Ascending aorta (tissue), 2 donors: ENCODE results near the gene SETMAR. TPM values are rescaled to one million over a fixed set of nuclear protein-coding genes. Genes with fewer than 3 reads are reported as not detected.

Experiments
- DNase-seq, 2 donors: peaks; one replicate each; pipeline ENCODE4 v3.0.0-alpha.2; 2019; ENCODE audit warnings: low spot score in 2 of 2
- H3K27ac ChIP-seq, 2 donors: fragments of 200-600 bp; sonication (generic); one replicate each; pipeline ENCODE4 v1.5.1; 2016 to 2017; ENCODE audit warnings: mild to moderate bottlenecking in 1 of 2
- H3K27me3 ChIP-seq: fragments of 200-600 bp; sonication (generic); one replicate; pipeline ENCODE4 v1.5.1; 2017
- H3K36me3 ChIP-seq, 2 donors: fragments of 200-600 bp; sonication (generic); one replicate each; pipeline ENCODE4 v1.5.1; 2016
- H3K4me1 ChIP-seq, 2 donors: fragments of 200-600 bp; sonication (generic); one replicate each; pipeline ENCODE4 v1.5.1; 2016 to 2017; ENCODE audit warnings: mild to moderate bottlenecking in 1 of 2
- H3K4me3 ChIP-seq, 2 donors: fragments of 200-600 bp; sonication (generic); one replicate each; pipeline ENCODE4 v1.5.1; 2016 to 2017; ENCODE audit warnings: mild to moderate bottlenecking in 1 of 2
- H3K9me3 ChIP-seq, 2 donors: fragments of 200-600 bp; sonication (generic); one replicate each; pipeline ENCODE4 v1.5.1; 2016
- intact Hi-C: fragments of 100-400 bp; cut with DNase I; formaldehyde crosslinking; loops from one replicate; pipeline ENCODE4 v1.15.1; 2023
- total RNA-seq: library from RNA; depleted of rRNA; stranded (reverse); fragments of >200 nt; gene quantifications from one replicate; pipeline ENCODE4 v1.1.0, GENCODE V29; 2016
- TF ChIP-seq, protein P1 (sequence below), 3 experiments: fragments of 200-600 bp in 2 of 3; fragments of 450-650 bp in 1 of 3; sonication (generic) in 2 of 3; IDR thresholded peaks; one replicate each; pipeline ENCODE4 v1.5.1; 2016 to 2019; ENCODE audit warnings: antibody characterized with exemption in 3 of 3, mild to moderate bottlenecking in 1 of 3, moderate library complexity in 1 of 3

SETMAR gene
- total RNA-seq, 1 donor from 2014 or later, result 13.6 TPM

DNA sequence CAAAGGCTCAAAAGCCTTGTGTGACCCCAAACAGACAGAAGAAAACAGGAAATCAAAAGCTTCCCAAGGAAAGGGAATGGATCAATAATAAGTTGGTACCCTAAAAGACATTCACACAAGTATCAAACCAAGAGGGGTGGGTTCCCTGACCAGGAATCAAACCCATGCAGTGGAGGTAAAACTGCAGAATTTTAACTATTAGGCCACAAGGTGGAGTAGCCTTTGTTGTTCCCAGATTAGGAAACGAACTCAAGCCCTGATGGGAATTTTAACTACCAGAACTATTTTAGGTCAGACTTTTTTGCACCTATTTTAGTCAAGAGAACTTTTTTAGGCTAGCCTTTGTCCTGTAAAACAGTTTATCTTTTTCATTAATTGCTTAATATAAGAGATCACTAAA is 31.4 kb downstream of the SETMAR start:
- H3K27ac ChIP-seq, result no peak overlapping the region
- intact Hi-C loops, result no loop called here
- TF ChIP-seq, protein P1, sequence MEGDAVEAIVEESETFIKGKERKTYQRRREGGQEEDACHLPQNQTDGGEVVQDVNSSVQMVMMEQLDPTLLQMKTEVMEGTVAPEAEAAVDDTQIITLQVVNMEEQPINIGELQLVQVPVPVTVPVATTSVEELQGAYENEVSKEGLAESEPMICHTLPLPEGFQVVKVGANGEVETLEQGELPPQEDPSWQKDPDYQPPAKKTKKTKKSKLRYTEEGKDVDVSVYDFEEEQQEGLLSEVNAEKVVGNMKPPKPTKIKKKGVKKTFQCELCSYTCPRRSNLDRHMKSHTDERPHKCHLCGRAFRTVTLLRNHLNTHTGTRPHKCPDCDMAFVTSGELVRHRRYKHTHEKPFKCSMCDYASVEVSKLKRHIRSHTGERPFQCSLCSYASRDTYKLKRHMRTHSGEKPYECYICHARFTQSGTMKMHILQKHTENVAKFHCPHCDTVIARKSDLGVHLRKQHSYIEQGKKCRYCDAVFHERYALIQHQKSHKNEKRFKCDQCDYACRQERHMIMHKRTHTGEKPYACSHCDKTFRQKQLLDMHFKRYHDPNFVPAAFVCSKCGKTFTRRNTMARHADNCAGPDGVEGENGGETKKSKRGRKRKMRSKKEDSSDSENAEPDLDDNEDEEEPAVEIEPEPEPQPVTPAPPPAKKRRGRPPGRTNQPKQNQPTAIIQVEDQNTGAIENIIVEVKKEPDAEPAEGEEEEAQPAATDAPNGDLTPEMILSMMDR (IDR thresholded peaks at IDR 0.05), result no peak
- H3K9me3 ChIP-seq, result no peaks in the 10 kb centered on the region
- no peak overlapping the region for H3K4me3 ChIP-seq
- no peak for DNase-seq
- no peaks in the 10 kb centered on the region for H3K27me3 ChIP-seq
- H3K36me3 ChIP-seq, result no peaks in the 10 kb centered on the region
- no peaks in the 10 kb centered on the region for H3K4me1 ChIP-seq

DNA sequence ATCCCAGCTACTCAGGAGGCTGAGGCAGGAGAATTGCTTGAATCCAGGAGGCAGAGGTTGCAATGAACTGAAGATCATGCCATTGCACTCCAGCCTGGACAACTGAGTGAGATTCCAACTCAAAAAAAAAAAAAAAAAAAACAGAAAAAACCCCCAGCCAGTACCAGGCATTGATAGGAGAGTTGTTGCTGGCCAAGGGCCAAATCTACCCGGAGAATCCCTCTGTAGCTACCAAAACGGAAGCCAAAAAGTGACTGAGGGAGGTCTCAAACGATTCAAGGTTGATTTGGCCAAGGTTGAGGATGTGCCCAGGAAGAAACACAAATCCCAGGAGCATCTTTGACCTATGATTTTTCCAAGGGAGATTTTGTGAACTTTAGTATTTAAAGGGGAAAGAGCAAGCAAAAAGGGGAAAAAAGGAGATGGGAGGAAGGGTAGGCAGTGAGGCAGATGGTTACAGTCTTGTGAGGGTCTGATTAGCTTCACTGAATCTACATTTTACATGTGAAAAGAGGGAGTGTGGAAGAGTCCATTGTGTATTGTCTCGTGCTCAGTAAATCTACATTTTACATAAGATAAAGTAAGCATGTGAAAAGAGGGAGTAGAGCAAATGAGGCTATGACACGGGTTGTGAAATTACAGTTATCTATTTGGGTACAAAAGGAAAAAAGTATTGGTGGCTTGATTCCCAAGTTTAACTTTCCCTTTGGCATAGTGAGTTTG is 32.8 kb downstream of the SETMAR start:
- H3K4me1 ChIP-seq, result peaks cover 0 to 5% of the 10 kb centered on the region in 2 donors
- no peaks in the 10 kb centered on the region for H3K9me3 ChIP-seq
- H3K4me3 ChIP-seq, result no peak overlapping the region
- intact Hi-C loops, result no loop called here
- H3K36me3 ChIP-seq, result no peaks in the 10 kb centered on the region
- TF ChIP-seq, protein P1 (IDR thresholded peaks at IDR 0.05), result no peak
- DNase-seq, result no peak
- H3K27me3 ChIP-seq, result no peaks in the 10 kb centered on the region
- no peak overlapping the region for H3K27ac ChIP-seq

DNA sequence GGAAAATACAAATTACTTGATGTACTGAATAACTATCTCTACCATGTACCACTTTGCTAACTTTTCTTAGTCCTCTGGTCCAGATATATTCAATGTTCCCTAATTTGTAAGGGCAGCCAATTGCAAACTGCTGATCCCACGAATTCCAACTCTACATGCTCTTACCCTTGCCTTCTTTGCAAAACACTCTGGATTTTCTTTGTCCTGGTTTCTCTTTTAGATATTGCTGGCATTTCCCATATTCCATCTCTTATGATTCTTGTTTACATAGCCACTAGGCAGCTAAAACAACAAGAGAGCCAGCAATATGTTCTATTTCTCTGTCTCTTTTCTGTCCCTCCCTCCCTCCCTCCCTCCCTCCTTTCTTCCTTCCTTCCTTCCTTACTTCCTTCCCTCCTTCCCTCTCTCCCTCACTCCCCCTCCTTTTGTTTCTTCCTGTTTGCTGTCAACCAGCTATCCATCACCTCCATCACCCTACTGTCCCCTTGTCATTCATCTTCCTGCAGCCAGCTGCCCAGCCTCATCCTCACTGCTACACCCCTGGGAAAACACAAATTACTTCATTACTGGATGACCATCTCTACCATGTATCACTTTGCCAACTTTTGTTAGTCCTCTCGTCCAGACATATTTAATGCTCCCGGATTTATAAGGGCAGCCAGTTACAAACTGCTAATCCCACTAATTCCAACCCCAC is 33.8 kb downstream of the SETMAR start:
- TF ChIP-seq, protein P1 (IDR thresholded peaks at IDR 0.05), result no peak

DNA sequence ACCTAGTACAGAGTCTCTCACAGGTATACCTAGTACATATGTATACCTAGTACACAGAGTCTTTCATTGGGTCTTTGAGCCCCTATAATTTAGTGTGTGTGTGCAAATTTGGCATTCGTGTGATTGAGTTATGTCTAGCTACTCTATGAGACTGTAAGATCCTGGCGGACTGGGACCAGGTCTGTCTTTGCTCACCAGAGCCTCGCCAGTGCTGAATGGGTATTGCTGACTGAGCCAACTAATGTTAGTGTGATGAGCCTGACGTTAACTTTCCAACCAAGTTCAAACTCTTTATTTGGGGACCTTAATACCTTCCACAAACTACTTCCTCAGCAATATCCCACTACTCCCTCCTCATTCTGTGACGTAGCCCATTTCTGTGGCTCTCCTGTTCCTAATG is 35.6 kb downstream of the SETMAR start:
- intact Hi-C loops, result no loop called here
- Histone ChIP-seq H3K27ac (no peak overlapping the region), H3K4me1 (peaks cover 0 to 5% of the 10 kb centered on the region in 2 donors), H3K36me3 (no peaks in the 10 kb centered on the region), H3K9me3 (no peaks in the 10 kb centered on the region), H3K4me3 (no peak overlapping the region), H3K27me3 (no peaks in the 10 kb centered on the region)
- DNase-seq, result no peak
- TF ChIP-seq, protein P1 (IDR thresholded peaks at IDR 0.05), result no peak

More for the DNA sequence above, 33.8 kb downstream of the SETMAR start:
- H3K9me3 ChIP-seq, result no peaks in the 10 kb centered on the region
- H3K4me3 ChIP-seq, result no peak overlapping the region
- H3K36me3 ChIP-seq, result no peaks in the 10 kb centered on the region
- H3K4me1 ChIP-seq, result peaks cover 0 to 5% of the 10 kb centered on the region in 2 donors
- no peak for DNase-seq
- no peaks in the 10 kb centered on the region for H3K27me3 ChIP-seq
- H3K27ac ChIP-seq, result no peak overlapping the region
- intact Hi-C loops, result no loop called here

GRCh38 chr3:4340077-4340410 is 36.9 kb downstream of the SETMAR start:
- no peak for DNase-seq
- H3K36me3 ChIP-seq, result no peaks in the 10 kb centered on the region
- intact Hi-C loops, result no loop called here
- peak overlapping the region; percentile 19 to 53 for H3K27ac ChIP-seq
- H3K9me3 ChIP-seq, result no peaks in the 10 kb centered on the region
- peaks cover 0 to 5% of the 10 kb centered on the region in 2 donors for H3K4me1 ChIP-seq
- no peak overlapping the region for H3K4me3 ChIP-seq
- H3K27me3 ChIP-seq, result no peaks in the 10 kb centered on the region
- TF ChIP-seq, protein P1 (IDR thresholded peaks at IDR 0.05), result no peak
